SK-N-SH (cell line): ENCODE measurements around the gene BAG5.

Source experiments
- CTCF ChIP-seq: fragments of 200-600 bp; sonication (generic); IDR thresholded peaks from 2 replicates; pipeline ENCODE4 v1.6.1; 2017; ENCODE audit warnings: antibody characterized with exemption, mild to moderate bottlenecking, moderate library complexity
- REST ChIP-seq: IDR thresholded peaks from 2 replicates; pipeline ENCODE4 v1.6.1; 2012; ENCODE audit warnings: mild to moderate bottlenecking, low read depth, low read length, moderate library complexity

- TF ChIP-seq REST (no peak), CTCF (no peak)
These were observed 21.4 kb downstream of the BAG5 start for GRCh38 chr14:103540821-103541708.
